Measurements from ENCODE around the gene UTP3.
"Not testable (repeated sequence)": the region's sequence is repeated elsewhere in the genome, so short reads cannot be mapped to it uniquely, and the experiment has no call there.

Gene UTP3

GRCh38 chr4:70714079-70714887, 26.0 kb downstream of the UTP3 start:
- no peak for DNase-seq (ENCODE audit: low read depth in 2 of 2)

- no peak for DNase-seq (ENCODE audit: low read depth in 2 of 2)
Observed at GRCh38 chr4:70715097-70715496, 26.8 kb downstream of the UTP3 start.

- DNase-seq (ENCODE audit: low read depth in 2 of 2), result no peak
Observed at GRCh38 chr4:70718811-70719604, 30.7 kb downstream of the UTP3 start.

- no peak for DNase-seq (ENCODE audit: low read depth in 2 of 2)
Observed at GRCh38 chr4:70721747-70722146, 33.4 kb downstream of the UTP3 start, which contains the start of gene RUFY3. RUFY3 (plus strand) TSS chr4:70721964; CDS start chr4:70722574, 610 bp downstream.

- no peak for DNase-seq (ENCODE audit: low read depth in 2 of 2)
Observed at GRCh38 chr4:70722199-70722791, 34.0 kb downstream of the UTP3 start.

GRCh38 chr4:70724463-70724862, 36.1 kb downstream of the UTP3 start:
- DNase-seq (ENCODE audit: low read depth in 2 of 2), result no peak

- no peak for DNase-seq (ENCODE audit: low read depth in 2 of 2)
Observed at GRCh38 chr4:70725633-70726032, 37.3 kb downstream of the UTP3 start.

- not testable (repeated sequence) for DNase-seq (ENCODE audit: low read depth in 2 of 2)
Observed at GRCh38 chr4:70726515-70726914, 38.2 kb downstream of the UTP3 start.

- DNase-seq (ENCODE audit: low read depth in 2 of 2), result no peak
Observed at GRCh38 chr4:70728091-70728490, 39.8 kb downstream of the UTP3 start.

- not testable (repeated sequence) for DNase-seq (ENCODE audit: low read depth in 2 of 2)
Observed at GRCh38 chr4:70732878-70733277, 44.5 kb downstream of the UTP3 start.

- no peak for DNase-seq (ENCODE audit: low read depth in 2 of 2)
Observed at GRCh38 chr4:70734168-70734954, 46.0 kb downstream of the UTP3 start.

- no peak for DNase-seq (ENCODE audit: low read depth in 2 of 2)
Observed at GRCh38 chr4:70734971-70735370, 46.6 kb downstream of the UTP3 start.

GRCh38 chr4:70735915-70736314, 47.6 kb downstream of the UTP3 start:
- DNase-seq (ENCODE audit: low read depth in 2 of 2), result not testable (repeated sequence)

- no peak for DNase-seq (ENCODE audit: low read depth in 2 of 2)
Observed at GRCh38 chr4:70737006-70737405, 48.7 kb downstream of the UTP3 start.

GRCh38 chr4:70737409-70737808, 49.1 kb downstream of the UTP3 start:
- DNase-seq (ENCODE audit: low read depth in 2 of 2), result no peak

GRCh38 chr4:70739496-70740337, 51.4 kb downstream of the UTP3 start:
- DNase-seq (ENCODE audit: low read depth in 2 of 2), result no peak

All from activated CD8-positive, alpha-beta memory T cell treated with anti-CD3 and anti-CD28 coated beads for 4 hours (primary cell).